ENCODE measurements around the gene PIK3AP1. TPM values are rescaled to one million over a fixed set of nuclear protein-coding genes. Genes with fewer than 3 reads are reported as not detected.
A peak's percentile ranks its signal among the peaks of the same experiment; 100 is the strongest.
"Not testable (repeated sequence)": the region's sequence is repeated elsewhere in the genome, so short reads cannot be mapped to it uniquely, and the experiment has no call there.

Gene PIK3AP1, protein sequence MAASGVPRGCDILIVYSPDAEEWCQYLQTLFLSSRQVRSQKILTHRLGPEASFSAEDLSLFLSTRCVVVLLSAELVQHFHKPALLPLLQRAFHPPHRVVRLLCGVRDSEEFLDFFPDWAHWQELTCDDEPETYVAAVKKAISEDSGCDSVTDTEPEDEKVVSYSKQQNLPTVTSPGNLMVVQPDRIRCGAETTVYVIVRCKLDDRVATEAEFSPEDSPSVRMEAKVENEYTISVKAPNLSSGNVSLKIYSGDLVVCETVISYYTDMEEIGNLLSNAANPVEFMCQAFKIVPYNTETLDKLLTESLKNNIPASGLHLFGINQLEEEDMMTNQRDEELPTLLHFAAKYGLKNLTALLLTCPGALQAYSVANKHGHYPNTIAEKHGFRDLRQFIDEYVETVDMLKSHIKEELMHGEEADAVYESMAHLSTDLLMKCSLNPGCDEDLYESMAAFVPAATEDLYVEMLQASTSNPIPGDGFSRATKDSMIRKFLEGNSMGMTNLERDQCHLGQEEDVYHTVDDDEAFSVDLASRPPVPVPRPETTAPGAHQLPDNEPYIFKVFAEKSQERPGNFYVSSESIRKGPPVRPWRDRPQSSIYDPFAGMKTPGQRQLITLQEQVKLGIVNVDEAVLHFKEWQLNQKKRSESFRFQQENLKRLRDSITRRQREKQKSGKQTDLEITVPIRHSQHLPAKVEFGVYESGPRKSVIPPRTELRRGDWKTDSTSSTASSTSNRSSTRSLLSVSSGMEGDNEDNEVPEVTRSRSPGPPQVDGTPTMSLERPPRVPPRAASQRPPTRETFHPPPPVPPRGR
- total RNA-seq = 49.0 TPM

DNA sequence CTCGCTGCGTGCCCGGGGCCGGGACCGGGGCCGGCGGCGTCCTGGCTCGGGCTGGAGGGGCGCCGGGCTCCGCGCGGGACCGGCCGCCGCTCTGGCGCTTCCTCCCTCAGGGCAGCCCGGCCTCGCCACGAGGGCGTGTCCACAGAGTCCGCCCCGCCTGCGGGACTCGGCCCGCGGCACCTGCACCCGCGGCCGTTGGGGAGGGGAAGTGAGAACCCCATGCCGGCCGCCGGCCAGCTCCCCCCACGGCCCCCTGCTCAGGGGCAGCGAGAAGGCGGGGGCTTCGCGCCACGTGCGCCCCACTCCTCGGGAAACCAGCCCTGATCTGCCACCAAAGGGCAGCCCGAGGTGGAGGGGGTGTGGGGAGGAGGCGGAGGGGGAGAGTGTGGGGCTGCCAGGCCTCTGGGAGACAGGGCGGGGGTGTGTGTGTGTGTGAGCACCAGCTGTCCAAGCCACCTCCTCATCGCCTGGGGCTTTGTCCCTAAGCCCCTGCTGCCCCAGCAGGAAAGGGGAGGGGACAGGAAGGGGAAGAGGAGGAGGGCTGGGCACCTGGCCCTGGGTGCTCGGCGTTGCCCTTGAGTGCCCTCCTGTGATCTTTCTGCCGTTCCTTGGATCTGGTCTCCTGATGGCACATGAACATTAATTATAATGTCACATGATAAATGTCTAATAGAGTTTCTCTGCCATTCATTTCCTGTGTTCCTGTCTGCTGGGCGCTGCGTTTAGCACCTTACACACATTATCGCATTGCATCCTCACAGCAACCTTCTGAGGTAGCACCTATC, at the start of gene PIK3AP1:
PIK3AP1 (minus strand) TSS at position 93 of the 785 bp plus-strand sequence. CDS start 120 bp downstream, outside the sequence.
- peak within 1 kb of the TSS; percentile 84 for H3K4me3 ChIP-seq (ENCODE audit: low read length)
- peaks cover 50% of the 10 kb centered on the region for H3K4me1 ChIP-seq (ENCODE audit: insufficient read depth, low read length)
- no peaks in the 10 kb centered on the region for H3K9me3 ChIP-seq (ENCODE audit: low read depth, low read length)

DNA sequence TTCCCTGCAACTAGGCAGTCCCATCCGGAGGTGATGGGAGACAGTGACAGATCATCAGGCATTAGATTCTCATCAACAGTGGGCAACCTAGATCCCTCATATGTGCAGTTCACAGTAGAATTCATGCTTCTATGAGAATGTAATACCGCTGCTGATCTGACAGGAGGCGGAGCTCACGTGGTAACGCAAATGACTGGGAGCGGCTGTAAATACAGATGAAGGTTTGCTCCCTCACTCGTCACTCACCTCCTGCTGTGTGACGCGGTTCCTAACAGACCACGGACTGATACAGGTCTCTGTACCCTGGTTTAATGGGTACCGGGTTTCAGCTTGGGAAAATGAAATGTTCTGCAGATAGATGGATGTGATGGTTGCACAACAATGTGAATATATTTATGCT, 47.8 kb upstream of the PIK3AP1 start:
- Histone ChIP-seq H3K4me1 (ENCODE audit: insufficient read depth, low read length) (peaks cover 27% of the 10 kb centered on the region), H3K4me3 (ENCODE audit: low read length) (no peak overlapping the region), H3K9me3 (ENCODE audit: low read depth, low read length) (no peaks in the 10 kb centered on the region), H3K27me3 (ENCODE audit: insufficient read depth, low read length) (no peaks in the 10 kb centered on the region)

More for the DNA sequence above, at the start of gene PIK3AP1:
- H3K27me3 ChIP-seq (ENCODE audit: insufficient read depth, low read length) = no peaks in the 10 kb centered on the region

DNA sequence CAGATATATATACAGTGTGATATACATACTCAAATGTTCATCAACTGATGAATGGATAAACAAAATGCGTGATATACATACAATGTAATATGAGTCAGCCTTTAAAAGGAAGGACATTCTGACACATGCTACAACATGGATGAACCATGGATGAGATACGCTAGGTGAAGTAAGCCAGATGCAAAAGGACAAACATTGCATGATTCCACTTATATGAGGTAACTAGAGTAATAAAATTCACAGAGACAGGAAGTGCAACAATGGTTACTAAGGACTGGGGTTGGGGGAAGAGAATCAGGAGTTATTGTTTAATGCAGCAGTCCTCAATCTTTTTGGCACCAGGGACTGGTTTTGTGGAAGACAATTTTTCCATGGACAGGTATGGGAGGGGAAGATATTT, 47.3 kb upstream of the PIK3AP1 start:
- no peaks in the 10 kb centered on the region for H3K27me3 ChIP-seq (ENCODE audit: insufficient read depth, low read length)
- no peak overlapping the region for H3K4me3 ChIP-seq (ENCODE audit: low read length)
- no peaks in the 10 kb centered on the region for H3K9me3 ChIP-seq (ENCODE audit: low read depth, low read length)
- H3K4me1 ChIP-seq (ENCODE audit: insufficient read depth, low read length) = peaks cover 27% of the 10 kb centered on the region

DNA sequence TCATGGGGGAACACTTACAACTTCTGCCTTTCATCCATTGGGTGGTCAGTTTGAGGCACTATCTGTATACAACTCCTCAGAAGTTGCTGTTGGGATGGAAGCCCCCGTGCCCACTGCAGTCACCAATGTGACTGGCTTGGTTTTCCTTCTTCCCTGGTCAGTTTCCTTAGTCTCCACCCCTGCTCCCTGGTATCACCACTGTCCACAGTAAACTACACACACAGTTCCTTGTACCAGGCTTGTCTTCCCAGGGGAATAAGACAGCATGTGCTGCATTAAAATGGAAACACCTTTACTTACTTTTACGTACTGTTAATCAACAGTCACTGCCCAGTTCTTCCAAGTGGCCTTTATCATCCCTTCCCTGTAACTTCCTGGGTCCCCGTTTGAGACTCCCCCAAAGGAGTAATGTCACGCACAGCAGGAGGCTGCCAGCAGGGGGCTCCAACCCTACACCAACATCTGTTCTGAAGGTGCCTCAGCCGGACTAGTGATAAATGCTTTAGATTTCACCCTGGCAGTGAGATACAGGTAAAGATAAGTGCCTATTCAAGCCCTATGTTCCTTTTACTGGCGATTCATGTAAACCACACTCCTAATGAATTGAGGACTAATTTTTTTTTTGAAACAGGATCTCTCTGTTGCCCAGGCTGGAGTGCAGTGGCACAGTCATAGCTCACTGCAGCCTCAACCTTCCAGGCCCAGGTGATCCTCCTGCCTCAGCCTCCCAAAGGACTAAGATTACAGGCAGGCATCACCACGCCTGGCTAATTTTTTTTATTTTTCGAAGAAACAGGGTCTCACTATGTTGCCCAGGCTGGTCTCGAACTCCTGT, 45.3 kb upstream of the PIK3AP1 start:
- no peak overlapping the region for H3K4me3 ChIP-seq (ENCODE audit: low read length)
- peaks cover 27% of the 10 kb centered on the region for H3K4me1 ChIP-seq (ENCODE audit: insufficient read depth, low read length)
- H3K9me3 ChIP-seq (ENCODE audit: low read depth, low read length) = no peaks in the 10 kb centered on the region
- no peaks in the 10 kb centered on the region for H3K27me3 ChIP-seq (ENCODE audit: insufficient read depth, low read length)

- Histone ChIP-seq H3K4me1 (ENCODE audit: insufficient read depth, low read length) (peaks cover 27% of the 10 kb centered on the region), H3K4me3 (ENCODE audit: low read length) (no peak overlapping the region), H3K27me3 (ENCODE audit: insufficient read depth, low read length) (no peaks in the 10 kb centered on the region), H3K9me3 (ENCODE audit: low read depth, low read length) (no peaks in the 10 kb centered on the region)
Measured at GRCh38 chr10:96764425-96765060, 44.2 kb upstream of the PIK3AP1 start.

DNA sequence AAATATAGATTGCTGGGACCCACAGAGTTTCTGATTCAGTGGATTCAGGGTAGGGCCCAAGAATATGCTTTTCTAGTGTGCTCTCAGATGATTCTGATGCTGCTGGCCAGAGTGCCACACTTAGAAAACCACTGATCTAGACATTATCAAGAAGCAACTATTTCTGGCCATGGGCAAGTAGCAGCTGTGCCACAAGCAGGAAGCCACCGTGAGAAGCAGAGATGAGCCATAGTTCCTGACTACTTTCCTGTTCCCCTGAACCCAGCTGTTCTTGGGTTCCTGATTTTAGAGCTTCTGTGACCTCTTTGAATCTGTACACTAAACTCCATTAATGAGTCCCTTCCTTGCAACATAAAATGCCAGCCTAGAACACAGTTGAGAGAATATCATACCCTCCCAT, 38.1 kb upstream of the PIK3AP1 start:
- H3K4me3 ChIP-seq (ENCODE audit: low read length) = no peak overlapping the region
- peaks cover 30% of the 10 kb centered on the region for H3K4me1 ChIP-seq (ENCODE audit: insufficient read depth, low read length)
- no peaks in the 10 kb centered on the region for H3K27me3 ChIP-seq (ENCODE audit: insufficient read depth, low read length)
- H3K9me3 ChIP-seq (ENCODE audit: low read depth, low read length) = no peaks in the 10 kb centered on the region

- Histone ChIP-seq H3K4me3 (ENCODE audit: low read length) (no peak overlapping the region), H3K4me1 (ENCODE audit: insufficient read depth, low read length) (peaks cover 34% of the 10 kb centered on the region), H3K9me3 (ENCODE audit: low read depth, low read length) (no peaks in the 10 kb centered on the region), H3K27me3 (ENCODE audit: insufficient read depth, low read length) (no peaks in the 10 kb centered on the region)
Measured at GRCh38 chr10:96756111-96756903, 36.0 kb upstream of the PIK3AP1 start.

DNA sequence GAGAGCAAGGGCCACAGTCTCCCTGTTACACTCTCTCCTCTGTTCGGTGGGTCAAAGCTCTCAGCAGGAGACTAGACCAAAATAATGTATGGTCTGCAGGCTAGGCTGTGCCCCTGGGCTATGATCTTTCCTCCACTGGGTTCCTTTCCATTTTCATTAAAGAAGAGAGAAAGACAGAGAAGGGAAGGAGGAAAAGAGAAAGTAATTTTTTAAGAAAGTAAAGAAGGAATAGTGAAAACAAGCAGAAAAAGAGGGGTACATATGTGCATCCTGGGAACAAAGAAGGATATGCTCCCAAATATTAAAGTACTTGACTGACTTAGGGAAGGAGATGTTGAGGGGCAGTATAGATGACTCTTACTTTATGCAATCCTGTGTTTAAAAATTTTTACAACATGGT, 33.6 kb upstream of the PIK3AP1 start:
- H3K9me3 ChIP-seq (ENCODE audit: low read depth, low read length) = no peaks in the 10 kb centered on the region
- peaks cover 34% of the 10 kb centered on the region for H3K4me1 ChIP-seq (ENCODE audit: insufficient read depth, low read length)
- H3K27me3 ChIP-seq (ENCODE audit: insufficient read depth, low read length) = no peaks in the 10 kb centered on the region
- H3K4me3 ChIP-seq (ENCODE audit: low read length) = no peak overlapping the region

DNA sequence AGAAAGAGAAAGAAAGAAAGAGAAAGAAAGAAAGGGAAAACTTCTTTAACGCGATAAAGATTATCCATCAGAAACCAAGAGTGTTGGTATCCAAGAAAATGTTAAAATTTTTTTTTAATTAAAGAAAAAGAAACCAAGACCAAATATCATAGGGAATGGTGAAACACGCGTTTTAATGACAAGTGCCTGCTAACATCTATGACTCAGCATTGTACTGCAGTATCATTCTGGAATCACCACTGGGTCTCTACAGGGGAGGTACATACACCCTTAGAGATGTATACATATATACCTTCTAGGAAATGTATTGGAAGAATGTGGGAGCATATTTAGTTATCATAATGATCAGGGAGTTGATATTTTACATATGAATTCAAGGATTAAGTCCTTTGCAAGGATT, 32.1 kb upstream of the PIK3AP1 start:
- Histone ChIP-seq H3K9me3 (ENCODE audit: low read depth, low read length) (no peaks in the 10 kb centered on the region), H3K4me3 (ENCODE audit: low read length) (no peak overlapping the region), H3K27me3 (ENCODE audit: insufficient read depth, low read length) (no peaks in the 10 kb centered on the region), H3K4me1 (ENCODE audit: insufficient read depth, low read length) (peaks cover 35% of the 10 kb centered on the region)

DNA sequence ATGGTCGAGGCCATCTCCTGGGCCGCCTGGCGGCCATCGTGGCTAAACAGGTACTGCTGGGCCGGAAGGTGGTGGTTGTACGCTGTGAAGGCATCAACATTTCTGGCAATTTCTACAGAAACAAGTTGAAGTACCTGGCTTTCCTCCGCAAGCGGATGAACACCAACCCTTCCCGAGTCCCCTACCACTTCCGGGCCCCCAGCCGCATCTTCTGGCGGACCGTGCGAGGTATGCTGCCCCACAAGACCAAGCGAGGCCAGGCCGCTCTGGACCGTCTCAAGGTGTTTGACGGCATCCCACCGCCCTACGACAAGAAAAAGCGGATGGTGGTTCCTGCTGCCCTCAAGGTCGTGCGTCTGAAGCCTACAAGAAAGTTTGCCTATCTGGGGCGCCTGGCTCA, 30.0 kb upstream of the PIK3AP1 start:
- not testable (repeated sequence) for H3K4me3 ChIP-seq (ENCODE audit: low read length); H3K9me3 ChIP-seq (ENCODE audit: low read depth, low read length); H3K27me3 ChIP-seq (ENCODE audit: insufficient read depth, low read length)
- H3K4me1 ChIP-seq (ENCODE audit: insufficient read depth, low read length) = peaks cover 35% of the 10 kb centered on the region

- Histone ChIP-seq H3K4me3 (ENCODE audit: low read length) (no peak overlapping the region), H3K9me3 (ENCODE audit: low read depth, low read length) (no peaks in the 10 kb centered on the region), H3K4me1 (ENCODE audit: insufficient read depth, low read length) (peaks cover 41% of the 10 kb centered on the region), H3K27me3 (ENCODE audit: insufficient read depth, low read length) (no peaks in the 10 kb centered on the region)
Measured at GRCh38 chr10:96747734-96748550, 27.6 kb upstream of the PIK3AP1 start.

DNA sequence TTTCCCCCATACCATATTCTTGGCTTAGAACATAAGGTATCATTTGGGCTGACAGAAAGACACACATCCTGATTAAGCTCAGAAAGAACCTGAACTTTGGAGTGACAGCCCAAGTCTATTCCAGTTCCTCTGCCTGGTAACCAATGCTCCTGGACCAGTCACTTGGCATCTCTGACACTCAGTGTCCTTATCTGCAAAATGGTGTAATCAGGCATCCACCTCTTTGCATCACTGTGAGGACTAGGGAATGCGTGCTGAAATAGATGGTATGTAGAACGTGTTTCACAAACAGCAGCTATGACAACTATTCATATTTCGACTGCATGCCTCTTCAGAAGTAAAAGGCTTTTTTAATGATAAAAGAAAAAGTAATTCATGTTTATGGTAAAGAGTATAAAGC, 26.2 kb upstream of the PIK3AP1 start:
- peaks cover 48% of the 10 kb centered on the region for H3K4me1 ChIP-seq (ENCODE audit: insufficient read depth, low read length)
- no peaks in the 10 kb centered on the region for H3K27me3 ChIP-seq (ENCODE audit: insufficient read depth, low read length)
- H3K4me3 ChIP-seq (ENCODE audit: low read length) = no peak overlapping the region
- H3K9me3 ChIP-seq (ENCODE audit: low read depth, low read length) = no peaks in the 10 kb centered on the region

DNA sequence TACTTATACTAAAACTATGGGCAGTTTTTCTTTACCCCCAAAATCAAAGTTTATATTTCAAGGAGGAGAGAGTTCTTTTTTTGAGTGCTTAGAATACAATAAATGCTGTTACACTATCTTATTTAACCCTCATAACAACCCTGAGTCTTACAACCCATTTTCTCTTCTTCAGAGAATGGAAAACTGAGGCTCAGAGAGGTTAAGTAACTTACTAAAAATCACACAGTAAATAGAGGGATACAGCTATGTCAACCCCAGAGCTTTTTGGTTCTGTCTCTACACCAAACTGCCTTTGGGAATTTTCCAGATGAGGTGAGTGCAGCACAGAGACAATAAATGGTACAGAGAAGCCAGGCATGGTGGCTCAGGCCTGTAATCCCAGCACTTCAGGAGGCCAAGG, 25.6 kb upstream of the PIK3AP1 start:
- Histone ChIP-seq H3K4me3 (ENCODE audit: low read length) (no peak overlapping the region), H3K4me1 (ENCODE audit: insufficient read depth, low read length) (peaks cover 53% of the 10 kb centered on the region), H3K9me3 (ENCODE audit: low read depth, low read length) (no peaks in the 10 kb centered on the region), H3K27me3 (ENCODE audit: insufficient read depth, low read length) (no peaks in the 10 kb centered on the region)

Measured in mononuclear cell (primary cell).